Heart right ventricle (tissue), 16 donors: ENCODE measurements around the gene EML2. TPM values are rescaled to one million over a fixed set of nuclear protein-coding genes. Genes with fewer than 3 reads are reported as not detected.

Source experiments
- ATAC-seq, 8 donors: fragments of 200-7000 bp; cut with Tn5 transposase; one replicate each; pipeline ENCODE4 v1.9.1; 2020; ENCODE audit warnings: mild to moderate bottlenecking in 8 of 8, moderate library complexity in 8 of 8, moderate number of reproducible peaks in 1 of 8
- DNase-seq, 2 donors: peaks; one replicate each; pipeline ENCODE4 v3.0.0-alpha.2; 2020
- H3K27ac ChIP-seq, 10 donors: fragments of 200-600 bp; sonication (generic) in 2 of 10; one replicate each; pipeline versions ENCODE4 v1.5.0 to v1.8.0; 2020 to 2022; ENCODE audit warnings: mild to moderate bottlenecking in 3 of 10
- H3K27me3 ChIP-seq, 7 donors: fragments of 200-600 bp; one replicate each; pipeline ENCODE4 v1.8.0; 2021 to 2022; ENCODE audit warnings: mild to moderate bottlenecking in 2 of 7
- H3K36me3 ChIP-seq, 9 donors: fragments of 200-600 bp; sonication (generic) in 1 of 9; one replicate each; pipeline versions ENCODE4 v1.5.0 to v1.8.0; 2020 to 2022; ENCODE audit warnings: mild to moderate bottlenecking in 2 of 9
- H3K4me1 ChIP-seq, 9 donors: fragments of 200-600 bp; sonication (generic) in 1 of 9; one replicate each; pipeline versions ENCODE4 v1.5.0 to v1.8.0; 2020 to 2022; ENCODE audit warnings: mild to moderate bottlenecking in 4 of 9
- H3K4me3 ChIP-seq, 10 donors: fragments of 200-600 bp; sonication (generic) in 2 of 10; one replicate each; pipeline versions ENCODE4 v1.5.0 to v1.8.0; 2020 to 2022; ENCODE audit warnings: mild to moderate bottlenecking in 7 of 10, moderate library complexity in 2 of 10
- H3K9me3 ChIP-seq, 11 donors: fragments of 200-600 bp in 10 of 11; sonication (generic) in 2 of 11; one replicate each; pipeline versions ENCODE4 v1.5.0 to v1.8.0; 2013 to 2022; ENCODE audit warnings: mild to moderate bottlenecking in 2 of 11, control low read depth in 1 of 11, moderate library complexity in 1 of 11
- WGBS, 2 donors: extraction: QIAGEN DNeasy Blood & Tissue Kit; methylation state at CpG; one replicate each; pipeline ENCODE4 v1.1.7; 2013; ENCODE audit warnings: inconsistent platforms in 1 of 2; 5-methylcytosine and 5-hydroxymethylcytosine counted together
- intact Hi-C, 10 donors: fragments of 100-400 bp; cut with DNase I; formaldehyde crosslinking; loops; one replicate each; pipeline versions ENCODE4 v1.11.1 to v1.14.2; 2022
- polyA plus RNA-seq, 2 donors: library from polyadenylated mRNA; stranded (reverse); fragments of 200-250 nt; gene quantifications; one replicate each; pipeline ENCODE4 v1.2.3, GENCODE V29; 2013
- total RNA-seq, 10 donors: library from RNA; stranded (reverse); fragmentation: NEBNext Ultra II Directional in 3 of 10; extraction: Animal tissue kit (Norgen Biotek cat#: 25700) in 3 of 10; gene quantifications; one replicate each; pipeline versions ENCODE4 v1.2.1 to v1.2.4, GENCODE V29; 2021 to 2023
- TF ChIP-seq, protein P1 (sequence below), 9 donors: fragments of 200-600 bp; sonication (generic) in 2 of 9; IDR thresholded peaks; one replicate each; pipeline versions ENCODE4 v1.5.0 to v1.8.0; 2021 to 2022; ENCODE audit warnings: antibody characterized with exemption in 9 of 9, mild to moderate bottlenecking in 5 of 9, moderate library complexity in 1 of 9
- donor health status: Arrhythmogenic right ventricular cardiomyopathy.
- donor health status: ischemic (EF 13 %, LVEDD 7.1; RV severe dilation, severe dysfunction).
- donor health status: healthy with polysubstance abuse.
- donor health status: DM: no; HTN: yes; CAD: no.
- donor health status: DM: no; HTN: no; CAD: no.
- donor health status: ischemic (EF 25% LVEDD 6.9; RV normal size, moderate dysfunction).
- donor health status: ischemic (EF 25% LVEDD 5.7; RV mildly dilated, moderate dysfunction).
- donor health status: healthy.
- donor health status: DM: yes; HTN: yes; CAD: no.
- donor health status: Ischemic cardiomyopathy.
- donor health status: ischemic (EF 35%, LVEDD 5.7; RV mildly dilated, moderate dysfunction).
- donor health status: nonischemic (EF 11% LVEDD 7.7; RV severe dilation, severe dysfunction).
- donor health status: DM: yes; HTN: yes; CAD: no.
- donor health status: PGD.
- donor health status: ischemic (EF 29% LVEDD 5.4; RV normal size, mild dysfunction).
- donor health status: nonischemic (EF 23%, LVEDD 6.1; RV moderate dilation, normal function).

The EML2 gene
- total and polyA plus RNA-seq, 12 donors = 17.3 to 54.5 (median 43.9) TPM

GRCh38 chr19:45659096-45659729, 20.0 kb upstream of the EML2 start:
- Histone ChIP-seq H3K27ac (no peak overlapping the region), H3K36me3 (no peaks in the 10 kb centered on the region), H3K27me3 (peaks cover 0 to 21% (median 14%) of the 10 kb centered on the region in 7 donors), H3K4me1 (no peaks in the 10 kb centered on the region), H3K4me3 (no peak overlapping the region), H3K9me3 (no peaks in the 10 kb centered on the region)
- ATAC-seq (no peak), DNase-seq (no peak)
- WGBS, 2 donors = 70 to 72% methylated on average over 6 of the region's 6 CpGs
- TF ChIP-seq, protein P1, sequence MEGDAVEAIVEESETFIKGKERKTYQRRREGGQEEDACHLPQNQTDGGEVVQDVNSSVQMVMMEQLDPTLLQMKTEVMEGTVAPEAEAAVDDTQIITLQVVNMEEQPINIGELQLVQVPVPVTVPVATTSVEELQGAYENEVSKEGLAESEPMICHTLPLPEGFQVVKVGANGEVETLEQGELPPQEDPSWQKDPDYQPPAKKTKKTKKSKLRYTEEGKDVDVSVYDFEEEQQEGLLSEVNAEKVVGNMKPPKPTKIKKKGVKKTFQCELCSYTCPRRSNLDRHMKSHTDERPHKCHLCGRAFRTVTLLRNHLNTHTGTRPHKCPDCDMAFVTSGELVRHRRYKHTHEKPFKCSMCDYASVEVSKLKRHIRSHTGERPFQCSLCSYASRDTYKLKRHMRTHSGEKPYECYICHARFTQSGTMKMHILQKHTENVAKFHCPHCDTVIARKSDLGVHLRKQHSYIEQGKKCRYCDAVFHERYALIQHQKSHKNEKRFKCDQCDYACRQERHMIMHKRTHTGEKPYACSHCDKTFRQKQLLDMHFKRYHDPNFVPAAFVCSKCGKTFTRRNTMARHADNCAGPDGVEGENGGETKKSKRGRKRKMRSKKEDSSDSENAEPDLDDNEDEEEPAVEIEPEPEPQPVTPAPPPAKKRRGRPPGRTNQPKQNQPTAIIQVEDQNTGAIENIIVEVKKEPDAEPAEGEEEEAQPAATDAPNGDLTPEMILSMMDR (IDR thresholded peaks at IDR 0.05) = no peak
- intact Hi-C loops = no loop called here

DNA sequence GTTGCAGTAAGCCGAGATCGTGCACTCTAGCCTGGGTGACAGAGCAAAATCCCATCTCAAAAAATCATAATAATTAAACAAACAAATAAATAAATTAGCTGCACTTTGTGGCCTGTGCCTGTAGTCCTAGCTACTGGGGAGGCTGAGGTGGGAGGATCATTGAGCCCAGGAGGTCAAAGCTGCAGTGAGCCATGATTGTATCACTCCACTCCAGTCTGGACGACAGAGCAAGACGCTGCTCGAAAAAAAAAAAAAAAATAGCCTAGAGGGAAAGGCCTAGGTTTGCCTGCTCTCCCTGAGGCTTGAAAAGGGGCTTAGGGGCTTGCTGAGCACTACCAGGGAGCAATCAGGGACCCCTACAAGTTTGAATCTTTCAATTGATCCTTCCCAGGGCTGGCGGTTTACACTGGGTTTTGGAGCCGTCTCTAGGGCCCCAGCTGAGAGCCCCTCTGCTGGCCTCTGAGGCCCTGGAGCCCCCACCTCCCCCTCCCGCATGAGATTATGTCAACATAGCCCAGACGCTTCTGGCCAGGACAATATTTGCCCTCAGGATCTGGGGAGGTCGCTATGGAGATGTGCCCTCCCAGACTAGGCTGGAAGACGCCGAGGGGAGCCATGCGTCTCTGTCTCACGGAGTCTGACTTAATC, 18.4 kb upstream of the EML2 start:
- intact Hi-C loops = no loop called here
- ATAC-seq (no peak), DNase-seq (no peak)
- Histone ChIP-seq H3K4me1 (no peaks in the 10 kb centered on the region), H3K9me3 (no peaks in the 10 kb centered on the region), H3K27me3 (peaks cover 0 to 13% (median 10%) of the 10 kb centered on the region in 7 donors), H3K4me3 (no peak overlapping the region), H3K36me3 (no peaks in the 10 kb centered on the region), H3K27ac (no peak overlapping the region)
- WGBS, 2 donors = 38 to 39% methylated on average over 14 of the region's 14 CpGs
- TF ChIP-seq, protein P1 (IDR thresholded peaks at IDR 0.05) = no peak

DNA sequence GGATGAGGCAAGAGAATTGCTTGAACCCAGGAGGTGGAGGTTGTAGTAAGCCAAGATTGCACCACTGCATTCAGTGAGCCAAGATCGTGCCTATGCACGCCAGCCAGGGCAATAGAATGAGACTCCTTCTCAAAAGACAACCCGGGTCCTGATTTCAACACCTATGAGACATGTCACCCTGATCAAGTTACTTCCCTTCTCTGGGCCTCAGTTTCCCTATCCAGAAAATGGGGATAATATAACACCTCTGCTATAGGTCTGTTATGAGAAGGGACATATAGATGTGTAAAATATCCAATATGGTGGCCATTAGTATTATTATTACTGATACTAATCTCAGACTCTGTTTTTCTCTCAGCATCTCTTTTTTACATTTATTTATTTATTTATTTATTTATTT, 15.9 kb upstream of the EML2 start:
- TF ChIP-seq, protein P1 (IDR thresholded peaks at IDR 0.05) = no peak
- 32 to 76% methylated on average over 3 of the region's 3 CpGs for WGBS, 2 donors
- ATAC-seq (no peak), DNase-seq (no peak)
- Histone ChIP-seq H3K4me3 (no peak overlapping the region), H3K27me3 (peaks cover 0 to 10% (median 8%) of the 10 kb centered on the region in 7 donors), H3K36me3 (no peaks in the 10 kb centered on the region), H3K4me1 (no peaks in the 10 kb centered on the region), H3K27ac (no peak overlapping the region), H3K9me3 (no peaks in the 10 kb centered on the region)
- intact Hi-C loops = no loop called here

GRCh38 chr19:45653634-45654033, 14.4 kb upstream of the EML2 start:
- Histone ChIP-seq H3K4me1 (no peaks in the 10 kb centered on the region), H3K27ac (no peak overlapping the region), H3K27me3 (peaks cover 0 to 8% (median under 1%) of the 10 kb centered on the region in 7 donors), H3K36me3 (no peaks in the 10 kb centered on the region), H3K9me3 (no peaks in the 10 kb centered on the region), H3K4me3 (no peak overlapping the region)
- TF ChIP-seq, protein P1 (IDR thresholded peaks at IDR 0.05) = no peak
- intact Hi-C loops = no loop called here
- ATAC-seq = no peak
- no peak for DNase-seq
- WGBS, 2 donors = 32 to 49% methylated on average over 5 of the region's 5 CpGs
